HEK293 (cell line): ENCODE data around the gene DOCK1.

ENCODE experiments used
- CTCF ChIA-PET: fragments of 350-600 bp; formaldehyde crosslinking; extraction: SDS; loops from one replicate; lab custom pipeline; 2021; ENCODE audit warnings: antibody characterized with exemption; lab: Yijun Ruan, JAX
- POLR2A ChIA-PET: fragments of 300-600 bp; formaldehyde crosslinking; extraction: SDS; loops from one replicate; lab custom pipeline; 2020; ENCODE audit warnings: antibody characterized with exemption, inconsistent platforms; lab: Yijun Ruan, JAX
- H3K27ac ChIP-seq: fragments of 200-500 bp; sonication (Bioruptor generic); 2 replicates; pipeline ENCODE4 v1.5.1; 2014; ENCODE audit warnings: low read depth, low read length, control low read depth, inconsistent platforms; ENCODE audit errors: extremely low read depth
- H3K36me3 ChIP-seq, 2 experiments: fragments of 200-500 bp in 1 of 2; sonication (Bioruptor generic) in 1 of 2; 1 replicate in 1 of 2; 2 replicates in 1 of 2; pipeline ENCODE4 v1.5.1; 2014 to 2017; ENCODE audit warnings: inconsistent platforms in 2 of 2, low read length in 2 of 2; ENCODE audit not compliant: control insufficient read depth in 2 of 2, insufficient read depth in 1 of 2
- H3K4me1 ChIP-seq: fragments of 200-500 bp; sonication (Bioruptor generic); 2 replicates; pipeline ENCODE4 v1.5.1; 2014; ENCODE audit warnings: mild to moderate bottlenecking, low read length, inconsistent platforms; ENCODE audit not compliant: control insufficient read depth, insufficient read depth
- H3K4me3 ChIP-seq: 2 replicates; pipeline ENCODE4 v1.5.1; 2011; ENCODE audit warnings: low read depth, mild to moderate bottlenecking, control low read depth, low read length, moderate library complexity
- H3K9me3 ChIP-seq: fragments of 200-500 bp; sonication (Bioruptor generic); 2 replicates; pipeline ENCODE4 v1.5.1; 2014; ENCODE audit warnings: low read depth, low read length, inconsistent platforms; ENCODE audit not compliant: control insufficient read depth, insufficient read depth
- KLF9 ChIP-seq: fragments of 450-650 bp; formaldehyde crosslinking; IDR thresholded peaks from 2 replicates; pipeline ENCODE4 v1.5.1; 2016; ENCODE audit warnings: missing biosample characterization, missing genetic modification characterization, low read depth
- MYNN ChIP-seq: fragments of 450-650 bp; formaldehyde crosslinking; IDR thresholded peaks from 2 replicates; pipeline ENCODE4 v1.5.1; 2016; ENCODE audit warnings: missing biosample characterization, missing genetic modification characterization, borderline replicate concordance
- SP3 ChIP-seq: fragments of 450-650 bp; formaldehyde crosslinking; IDR thresholded peaks from 2 replicates; pipeline ENCODE4 v1.5.1; 2016; ENCODE audit warnings: missing biosample characterization, missing genetic modification characterization
- TCF7L2 ChIP-seq: IDR thresholded peaks from 2 replicates; pipeline ENCODE4 v1.6.1; 2011; ENCODE audit warnings: low read depth, mild to moderate bottlenecking, inconsistent platforms, low read length, moderate library complexity, borderline replicate concordance
- YY1 ChIP-seq: fragments of 450-650 bp; formaldehyde crosslinking; IDR thresholded peaks from 2 replicates; pipeline ENCODE4 v1.5.1; 2018; ENCODE audit warnings: missing biosample characterization, missing genetic modification characterization
- ZBTB17 ChIP-seq: fragments of 450-650 bp; formaldehyde crosslinking; IDR thresholded peaks from 2 replicates; pipeline ENCODE4 v1.5.1; 2016; ENCODE audit warnings: missing biosample characterization, missing genetic modification characterization
- ZNF335 ChIP-seq: fragments of 450-650 bp; formaldehyde crosslinking; conservative IDR thresholded peaks from 2 replicates; pipeline ENCODE4 v1.5.1; 2016; ENCODE audit warnings: missing biosample characterization, missing genetic modification characterization
- ZNF366 ChIP-seq: fragments of 450-650 bp; formaldehyde crosslinking; conservative IDR thresholded peaks from 2 replicates; pipeline ENCODE4 v1.5.1; 2016; ENCODE audit warnings: missing biosample characterization, missing genetic modification characterization
- ZNF394 ChIP-seq: fragments of 450-650 bp; formaldehyde crosslinking; IDR thresholded peaks from 2 replicates; pipeline ENCODE4 v1.5.1; 2016; ENCODE audit warnings: missing biosample characterization, missing genetic modification characterization, mild to moderate bottlenecking, moderate library complexity, borderline replicate concordance
- ZNF423 ChIP-seq: fragments of 450-650 bp; formaldehyde crosslinking; IDR thresholded peaks from 2 replicates; pipeline ENCODE4 v1.5.1; 2016; ENCODE audit warnings: missing biosample characterization, missing genetic modification characterization
- ZNF626 ChIP-seq: fragments of 450-650 bp; sonication (Bioruptor Pico); formaldehyde crosslinking; IDR thresholded peaks from 2 replicates; pipeline ENCODE4 v1.5.1; 2018; ENCODE audit warnings: missing biosample characterization, missing genetic modification characterization, inconsistent platforms
- ZNF654 ChIP-seq: fragments of 450-650 bp; formaldehyde crosslinking; IDR thresholded peaks from 2 replicates; pipeline ENCODE4 v1.5.1; 2016; ENCODE audit warnings: low read depth, missing biosample characterization, missing genetic modification characterization
- ZNF843 ChIP-seq: fragments of 450-650 bp; formaldehyde crosslinking; IDR thresholded peaks from 2 replicates; pipeline ENCODE4 v1.5.1; 2016; ENCODE audit warnings: missing biosample characterization, missing genetic modification characterization
- ZSCAN16 ChIP-seq: fragments of 450-650 bp; formaldehyde crosslinking; IDR thresholded peaks from 2 replicates; pipeline ENCODE4 v1.5.1; 2016; ENCODE audit warnings: missing biosample characterization, missing genetic modification characterization
- ZSCAN23 ChIP-seq: fragments of 450-650 bp; formaldehyde crosslinking; IDR thresholded peaks from 2 replicates; pipeline ENCODE4 v1.5.1; 2016; ENCODE audit warnings: missing biosample characterization, missing genetic modification characterization
- ZSCAN30 ChIP-seq: fragments of 450-650 bp; IDR thresholded peaks from 2 replicates; pipeline ENCODE4 v1.5.1; 2018; ENCODE audit warnings: missing biosample characterization, mild to moderate bottlenecking, missing genetic modification characterization, moderate library complexity
- TF ChIP-seq, protein P1 (sequence below): fragments of 450-650 bp; formaldehyde crosslinking; IDR thresholded peaks from 2 replicates; pipeline ENCODE4 v1.5.1; 2017; ENCODE audit warnings: missing biosample characterization, missing genetic modification characterization
- TF ChIP-seq, protein P2 (sequence below): sonication (generic); formaldehyde crosslinking; IDR thresholded peaks from 2 replicates; pipeline ENCODE4 v1.8.1; 2022; ENCODE audit warnings: mild to moderate bottlenecking, moderate library complexity, missing genetic modification reagents
- TF ChIP-seq, protein P3 (sequence below): fragments of 450-650 bp; formaldehyde crosslinking; IDR thresholded peaks from 2 replicates; pipeline ENCODE4 v1.5.1; 2016; ENCODE audit warnings: missing biosample characterization, missing genetic modification characterization
- TF ChIP-seq, protein P4 (sequence below): fragments of 450-650 bp; formaldehyde crosslinking; IDR thresholded peaks from 2 replicates; pipeline ENCODE4 v1.5.1; 2017; ENCODE audit warnings: missing biosample characterization, missing genetic modification characterization
- TF ChIP-seq, protein P5 (sequence below): fragments of 450-650 bp; formaldehyde crosslinking; IDR thresholded peaks from 2 replicates; pipeline ENCODE4 v1.5.1; 2016; ENCODE audit warnings: missing biosample characterization, missing genetic modification characterization
- TF ChIP-seq, protein P6 (sequence below): fragments of 450-650 bp; formaldehyde crosslinking; IDR thresholded peaks from 2 replicates; pipeline ENCODE4 v1.5.1; 2016; ENCODE audit warnings: missing biosample characterization, missing genetic modification characterization
- TF ChIP-seq, protein P7 (sequence below): fragments of 450-650 bp; formaldehyde crosslinking; IDR thresholded peaks from 2 replicates; pipeline ENCODE4; 2016; ENCODE audit warnings: missing biosample characterization, missing genetic modification characterization

DOCK1 gene

DNA sequence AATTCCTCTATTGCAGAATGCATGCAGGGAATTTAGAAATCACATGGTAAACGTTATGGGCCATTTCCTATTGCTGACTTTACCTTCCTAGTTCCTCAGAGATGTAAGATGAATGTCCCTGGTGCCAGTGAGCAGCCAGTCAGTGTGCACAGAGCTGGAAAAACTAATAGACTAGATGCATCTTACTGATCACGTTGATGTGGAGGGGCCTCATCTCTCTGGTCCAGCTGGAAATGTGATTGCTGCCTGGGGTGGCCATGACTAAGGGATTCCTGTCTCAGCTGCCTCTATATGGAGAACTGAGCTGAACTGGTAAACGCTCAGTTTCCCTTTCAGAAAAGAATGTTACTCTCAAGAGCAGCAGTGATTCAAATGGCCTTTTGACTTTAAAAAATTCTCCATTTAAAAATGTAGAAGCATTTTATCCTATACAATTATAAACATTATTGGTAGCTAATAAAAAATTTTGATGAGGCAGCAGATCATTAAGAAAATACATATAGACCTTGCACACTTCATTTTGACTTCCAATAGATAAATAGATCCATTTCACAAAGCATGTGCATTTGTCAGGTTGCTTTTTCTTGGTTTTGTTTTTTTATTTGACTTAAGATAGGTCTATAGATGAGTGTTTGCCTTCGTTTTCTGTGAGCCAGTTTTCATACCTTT, 371.7 kb downstream of the DOCK1 start:
- Histone ChIP-seq H3K4me3 (no peak overlapping the region), H3K4me1 (no peaks in the 10 kb centered on the region), H3K9me3 (no peaks in the 10 kb centered on the region), H3K36me3 (no peaks in the 10 kb centered on the region), H3K27ac (no peak overlapping the region)
- POLR2A ChIA-PET: no interaction called here
- no peak for TF ChIP-seq TCF7L2
- TF ChIP-seq ZNF654 (tag by site-specific recombination): no peak
- no peak for TF ChIP-seq ZBTB17 (tag by site-specific recombination)
- no peak for TF ChIP-seq ZSCAN30
- TF ChIP-seq, protein P1, sequence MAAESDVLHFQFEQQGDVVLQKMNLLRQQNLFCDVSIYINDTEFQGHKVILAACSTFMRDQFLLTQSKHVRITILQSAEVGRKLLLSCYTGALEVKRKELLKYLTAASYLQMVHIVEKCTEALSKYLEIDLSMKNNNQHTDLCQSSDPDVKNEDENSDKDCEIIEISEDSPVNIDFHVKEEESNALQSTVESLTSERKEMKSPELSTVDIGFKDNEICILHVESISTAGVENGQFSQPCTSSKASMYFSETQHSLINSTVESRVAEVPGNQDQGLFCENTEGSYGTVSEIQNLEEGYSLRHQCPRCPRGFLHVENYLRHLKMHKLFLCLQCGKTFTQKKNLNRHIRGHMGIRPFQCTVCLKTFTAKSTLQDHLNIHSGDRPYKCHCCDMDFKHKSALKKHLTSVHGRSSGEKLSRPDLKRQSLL (tag by site-specific recombination): no peak
- TF ChIP-seq ZSCAN23 (tag by site-specific recombination): no peak
- no peak for TF ChIP-seq ZNF626 (tag by site-specific recombination)
- TF ChIP-seq SP3 (tag by site-specific recombination): no peak
- no peak for TF ChIP-seq MYNN (tag by site-specific recombination)
- TF ChIP-seq ZSCAN16 (tag by site-specific recombination): no peak
- TF ChIP-seq, protein P2, sequence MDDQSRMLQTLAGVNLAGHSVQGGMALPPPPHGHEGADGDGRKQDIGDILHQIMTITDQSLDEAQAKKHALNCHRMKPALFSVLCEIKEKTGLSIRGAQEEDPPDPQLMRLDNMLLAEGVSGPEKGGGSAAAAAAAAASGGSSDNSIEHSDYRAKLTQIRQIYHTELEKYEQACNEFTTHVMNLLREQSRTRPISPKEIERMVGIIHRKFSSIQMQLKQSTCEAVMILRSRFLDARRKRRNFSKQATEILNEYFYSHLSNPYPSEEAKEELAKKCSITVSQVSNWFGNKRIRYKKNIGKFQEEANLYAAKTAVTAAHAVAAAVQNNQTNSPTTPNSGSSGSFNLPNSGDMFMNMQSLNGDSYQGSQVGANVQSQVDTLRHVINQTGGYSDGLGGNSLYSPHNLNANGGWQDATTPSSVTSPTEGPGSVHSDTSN (CRISPR knock-in tag): no peak
- TF ChIP-seq ZNF394 (tag by site-specific recombination): no peak
- TF ChIP-seq, protein P3, sequence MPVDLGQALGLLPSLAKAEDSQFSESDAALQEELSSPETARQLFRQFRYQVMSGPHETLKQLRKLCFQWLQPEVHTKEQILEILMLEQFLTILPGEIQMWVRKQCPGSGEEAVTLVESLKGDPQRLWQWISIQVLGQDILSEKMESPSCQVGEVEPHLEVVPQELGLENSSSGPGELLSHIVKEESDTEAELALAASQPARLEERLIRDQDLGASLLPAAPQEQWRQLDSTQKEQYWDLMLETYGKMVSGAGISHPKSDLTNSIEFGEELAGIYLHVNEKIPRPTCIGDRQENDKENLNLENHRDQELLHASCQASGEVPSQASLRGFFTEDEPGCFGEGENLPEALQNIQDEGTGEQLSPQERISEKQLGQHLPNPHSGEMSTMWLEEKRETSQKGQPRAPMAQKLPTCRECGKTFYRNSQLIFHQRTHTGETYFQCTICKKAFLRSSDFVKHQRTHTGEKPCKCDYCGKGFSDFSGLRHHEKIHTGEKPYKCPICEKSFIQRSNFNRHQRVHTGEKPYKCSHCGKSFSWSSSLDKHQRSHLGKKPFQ (tag by site-specific recombination): no peak
- no peak for TF ChIP-seq ZNF335 (tag by site-specific recombination)
- TF ChIP-seq, protein P4, sequence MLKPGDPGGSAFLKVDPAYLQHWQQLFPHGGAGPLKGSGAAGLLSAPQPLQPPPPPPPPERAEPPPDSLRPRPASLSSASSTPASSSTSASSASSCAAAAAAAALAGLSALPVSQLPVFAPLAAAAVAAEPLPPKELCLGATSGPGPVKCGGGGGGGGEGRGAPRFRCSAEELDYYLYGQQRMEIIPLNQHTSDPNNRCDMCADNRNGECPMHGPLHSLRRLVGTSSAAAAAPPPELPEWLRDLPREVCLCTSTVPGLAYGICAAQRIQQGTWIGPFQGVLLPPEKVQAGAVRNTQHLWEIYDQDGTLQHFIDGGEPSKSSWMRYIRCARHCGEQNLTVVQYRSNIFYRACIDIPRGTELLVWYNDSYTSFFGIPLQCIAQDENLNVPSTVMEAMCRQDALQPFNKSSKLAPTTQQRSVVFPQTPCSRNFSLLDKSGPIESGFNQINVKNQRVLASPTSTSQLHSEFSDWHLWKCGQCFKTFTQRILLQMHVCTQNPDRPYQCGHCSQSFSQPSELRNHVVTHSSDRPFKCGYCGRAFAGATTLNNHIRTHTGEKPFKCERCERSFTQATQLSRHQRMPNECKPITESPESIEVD (tag by site-specific recombination): no peak
- TF ChIP-seq ZNF843 (tag by site-specific recombination): no peak
- CTCF ChIA-PET: interaction anchor here (1.4 kb wide), 1 partner anchor 33 kb away, joined by 4 read pairs; no protein-coding TSS in a partner anchor

DNA sequence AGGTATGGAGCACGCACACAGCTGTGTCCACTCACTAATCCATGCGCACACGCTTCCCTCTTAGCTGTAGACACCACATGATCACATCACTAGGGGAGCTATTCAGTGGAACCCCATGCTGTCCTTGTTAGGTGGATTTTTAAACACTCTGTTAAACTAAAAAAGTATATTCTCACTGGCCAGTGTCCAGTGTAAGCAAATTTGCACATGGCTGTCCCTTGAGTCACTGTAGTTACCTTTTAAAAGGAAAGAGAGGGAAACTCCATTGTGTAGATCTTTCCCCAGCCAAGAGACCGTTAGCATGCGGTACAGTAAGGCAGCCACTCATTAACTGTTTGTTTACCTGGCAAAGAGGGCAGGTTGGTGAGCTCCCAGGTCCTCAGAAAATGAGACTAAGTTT, 372.8 kb downstream of the DOCK1 start:
- H3K36me3 ChIP-seq: no peaks in the 10 kb centered on the region
- H3K27ac ChIP-seq: no peak overlapping the region
- ChIA-PET CTCF (interaction anchor here (1.4 kb wide), 1 partner anchor 34 kb away, joined by 4 read pairs; no protein-coding TSS in a partner anchor), POLR2A (no interaction called here)
- TF ChIP-seq YY1 (tag by site-specific recombination): no peak
- TF ChIP-seq, protein P5, sequence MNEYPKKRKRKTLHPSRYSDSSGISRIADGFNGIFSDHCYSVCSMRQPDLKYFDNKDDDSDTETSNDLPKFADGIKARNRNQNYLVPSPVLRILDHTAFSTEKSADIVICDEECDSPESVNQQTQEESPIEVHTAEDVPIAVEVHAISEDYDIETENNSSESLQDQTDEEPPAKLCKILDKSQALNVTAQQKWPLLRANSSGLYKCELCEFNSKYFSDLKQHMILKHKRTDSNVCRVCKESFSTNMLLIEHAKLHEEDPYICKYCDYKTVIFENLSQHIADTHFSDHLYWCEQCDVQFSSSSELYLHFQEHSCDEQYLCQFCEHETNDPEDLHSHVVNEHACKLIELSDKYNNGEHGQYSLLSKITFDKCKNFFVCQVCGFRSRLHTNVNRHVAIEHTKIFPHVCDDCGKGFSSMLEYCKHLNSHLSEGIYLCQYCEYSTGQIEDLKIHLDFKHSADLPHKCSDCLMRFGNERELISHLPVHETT (tag by site-specific recombination): no peak
- TF ChIP-seq ZNF423 (tag by site-specific recombination): no peak
- TF ChIP-seq KLF9: no peak
- TF ChIP-seq, protein P6, sequence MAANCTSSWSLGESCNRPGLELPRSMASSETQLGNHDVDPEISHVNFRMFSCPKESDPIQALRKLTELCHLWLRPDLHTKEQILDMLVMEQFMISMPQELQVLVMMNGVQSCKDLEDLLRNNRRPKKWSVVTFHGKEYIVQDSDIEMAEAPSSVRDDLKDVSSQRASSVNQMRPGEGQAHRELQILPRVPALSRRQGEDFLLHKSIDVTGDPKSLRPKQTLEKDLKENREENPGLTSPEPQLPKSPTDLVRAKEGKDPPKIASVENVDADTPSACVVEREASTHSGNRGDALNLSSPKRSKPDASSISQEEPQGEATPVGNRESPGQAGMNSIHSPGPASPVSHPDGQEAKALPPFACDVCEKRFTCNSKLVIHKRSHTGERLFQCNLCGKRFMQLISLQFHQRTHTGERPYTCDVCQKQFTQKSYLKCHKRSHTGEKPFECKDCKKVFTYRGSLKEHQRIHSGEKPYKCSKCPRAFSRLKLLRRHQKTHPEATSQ (tag by site-specific recombination): no peak
- TF ChIP-seq ZNF366: no peak
- TF ChIP-seq, protein P7, sequence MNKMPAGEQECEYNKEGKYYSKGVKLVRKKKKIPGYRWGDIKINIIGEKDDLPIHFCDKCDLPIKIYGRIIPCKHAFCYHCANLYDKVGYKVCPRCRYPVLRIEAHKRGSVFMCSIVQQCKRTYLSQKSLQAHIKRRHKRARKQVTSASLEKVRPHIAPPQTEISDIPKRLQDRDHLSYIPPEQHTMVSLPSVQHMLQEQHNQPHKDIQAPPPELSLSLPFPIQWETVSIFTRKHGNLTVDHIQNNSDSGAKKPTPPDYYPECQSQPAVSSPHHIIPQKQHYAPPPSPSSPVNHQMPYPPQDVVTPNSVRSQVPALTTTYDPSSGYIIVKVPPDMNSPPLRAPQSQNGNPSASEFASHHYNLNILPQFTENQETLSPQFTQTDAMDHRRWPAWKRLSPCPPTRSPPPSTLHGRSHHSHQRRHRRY (tag by site-specific recombination): no peak
- no peaks in the 10 kb centered on the region for H3K4me1 ChIP-seq
- no peaks in the 10 kb centered on the region for H3K9me3 ChIP-seq
- no peak overlapping the region for H3K4me3 ChIP-seq
